ENCODE measurements around the gene MAGI1. TPM values are rescaled to one million over a fixed set of nuclear protein-coding genes. Genes with fewer than 3 reads are reported as not detected.
A peak's percentile ranks its signal among the peaks of the same experiment; 100 is the strongest.
"Not testable (repeated sequence)": the region's sequence is repeated elsewhere in the genome, so short reads cannot be mapped to it uniquely, and the experiment has no call there.

The MAGI1 gene
- total and polyA plus RNA-seq, 10 donors, result 3.5 to 104 (median 62.3) TPM

- H3K36me3 ChIP-seq, result no peaks in the 10 kb centered on the region
- H3K27me3 ChIP-seq (replicated peaks in 1 of 7), result no peaks in the 10 kb centered on the region
- no peaks in the 10 kb centered on the region for H3K9me3 ChIP-seq
- TF ChIP-seq CTCF (IDR thresholded peaks at IDR 0.05 in 8 of 11, conservative IDR thresholded peaks at IDR 0.05 in 3 of 11) (no peak), POLR2A (IDR thresholded peaks at IDR 0.05) (no peak), POLR2AphosphoS5 (IDR thresholded peaks at IDR 0.05) (no peak)
- H3K27ac ChIP-seq, result peak overlapping the region in 5 of 8 donors; percentile 19 to 67 (median 27)
- DNase-seq, result no peak
- H3K4me3 ChIP-seq, result no peak overlapping the region
- 48 to 65% (median 56%) methylated on average over 6 of the region's 6 CpGs for WGBS, 5 donors
- H3K4me1 ChIP-seq, result peaks cover 0 to 14% (median 3%) of the 10 kb centered on the region in 6 donors
- intact Hi-C loops (cut with DNase I; ENCODE audit: low total_unique reads), result no loop called here
These were observed 8.8 kb upstream of the MAGI1 start for GRCh38 chr3:66047311-66048050.

GRCh38 chr3:66046321-66046720 lies 7.6 kb upstream of the MAGI1 start:
- intact Hi-C loops (cut with DNase I; ENCODE audit: low total_unique reads); DNase-seq: not testable (repeated sequence)
- 80 to 90% (median 85%) methylated on average over 2 of the region's 2 CpGs for WGBS, 5 donors

GRCh38 chr3:66041828-66042227 lies 3.1 kb upstream of the MAGI1 start:
- Histone ChIP-seq H3K27me3 (replicated peaks in 1 of 7) (peaks cover 0 to 49% (median 18%) of the 10 kb centered on the region in 7 donors), H3K9me3 (no peaks in the 10 kb centered on the region), H3K36me3 (no peaks in the 10 kb centered on the region), H3K27ac (no peak overlapping the region), H3K4me1 (peaks cover 0 to 31% (median 12%) of the 10 kb centered on the region in 6 donors), H3K4me3 (no peak overlapping the region)
- TF ChIP-seq POLR2AphosphoS5 (IDR thresholded peaks at IDR 0.05) (no peak), POLR2A (IDR thresholded peaks at IDR 0.05) (no peak), CTCF (IDR thresholded peaks at IDR 0.05 in 8 of 11, conservative IDR thresholded peaks at IDR 0.05 in 3 of 11) (no peak)
- DNase-seq, result no peak
- intact Hi-C loops (cut with DNase I; ENCODE audit: low total_unique reads), result no loop called here

More at GRCh38 chr3:66046321-66046720, 7.6 kb upstream of the MAGI1 start:
- H3K4me1 ChIP-seq, result peaks cover 0 to 14% (median 3%) of the 10 kb centered on the region in 6 donors
- H3K27me3 ChIP-seq (replicated peaks in 1 of 7); H3K27ac ChIP-seq; H3K4me3 ChIP-seq; H3K9me3 ChIP-seq; H3K36me3 ChIP-seq: not testable (repeated sequence)

- WGBS, 5 donors, result 68 to 79% (median 71%) methylated on average over 1 of the region's 1 CpG
- intact Hi-C loops (cut with DNase I; ENCODE audit: low total_unique reads), result no loop called here
- peaks cover 0 to 57% (median 18%) of the 10 kb centered on the region in 7 donors for H3K27me3 ChIP-seq (replicated peaks in 1 of 7)
- no peak overlapping the region for H3K4me3 ChIP-seq
- H3K27ac ChIP-seq, result no peak overlapping the region
- TF ChIP-seq POLR2AphosphoS5 (IDR thresholded peaks at IDR 0.05) (no peak), POLR2A (IDR thresholded peaks at IDR 0.05) (no peak)
- H3K4me1 ChIP-seq, result peaks cover 0 to 38% (median 12%) of the 10 kb centered on the region in 6 donors
- DNase-seq, result no peak
- no peaks in the 10 kb centered on the region for H3K9me3 ChIP-seq
- no peaks in the 10 kb centered on the region for H3K36me3 ChIP-seq
These were observed 2.4 kb upstream of the MAGI1 start for GRCh38 chr3:66041116-66041515.

- Histone ChIP-seq H3K27me3 (replicated peaks in 1 of 7) (peaks cover 0 to 61% (median 18%) of the 10 kb centered on the region in 7 donors), H3K4me3 (peak overlapping the region in 7 of 8 donors; percentile 27 to 74 (median 55)), H3K4me1 (peaks cover 0 to 49% (median 12%) of the 10 kb centered on the region in 6 donors), H3K36me3 (no peaks in the 10 kb centered on the region), H3K27ac (peak overlapping the region; percentile 17 to 96 (median 90)), H3K9me3 (no peaks in the 10 kb centered on the region)
- DNase-seq, result peak; percentile 80
- 1 to 3% (median 1%) methylated on average over 18 to 20 of the region's 20 CpGs; no CpG with 5 or more reads in 1 of the 5 donors for WGBS, 5 donors
- intact Hi-C loops (cut with DNase I; ENCODE audit: low total_unique reads), result loop anchor here (10.0 kb wide), 1 partner anchor 255 kb away; no protein-coding TSS in a partner anchor
- TF ChIP-seq POLR2AphosphoS5 (IDR thresholded peaks at IDR 0.05) (no peak), CTCF (IDR thresholded peaks at IDR 0.05 in 8 of 11, conservative IDR thresholded peaks at IDR 0.05 in 3 of 11) (peak in 1 of 11 experiments; percentile 4)
These were observed 821 bp upstream of the MAGI1 start for GRCh38 chr3:66039590-66039887.
